ENCODE measurements around the gene DGKB.

DGKB gene

DNA sequence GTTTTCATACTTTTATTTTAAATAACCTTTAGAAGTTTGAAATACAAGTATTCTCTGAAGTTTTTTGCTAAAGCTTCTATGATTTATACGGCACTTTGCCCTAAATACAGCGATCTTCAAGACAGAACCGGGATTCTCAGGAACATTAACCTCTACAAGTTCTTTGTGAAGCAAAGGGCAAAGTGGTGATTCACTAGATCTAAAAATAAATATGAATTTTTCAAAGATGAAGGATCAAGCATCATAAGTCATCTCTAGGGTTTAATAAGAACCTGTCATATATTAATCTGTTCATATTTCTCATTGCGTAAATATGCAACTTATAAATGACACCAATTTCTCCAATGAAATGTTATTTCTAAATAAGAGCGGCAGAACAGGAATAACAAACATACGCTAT, 30.7 kb downstream of the DGKB start:
- DNase-seq = no peak
- in situ Hi-C loops (cut with HindIII; ENCODE audit: low pct_ligation_motif_present, low pct_unique_long_range_greater_than_20kb, low sequenced_read_pairs) = no loop called here

DNA sequence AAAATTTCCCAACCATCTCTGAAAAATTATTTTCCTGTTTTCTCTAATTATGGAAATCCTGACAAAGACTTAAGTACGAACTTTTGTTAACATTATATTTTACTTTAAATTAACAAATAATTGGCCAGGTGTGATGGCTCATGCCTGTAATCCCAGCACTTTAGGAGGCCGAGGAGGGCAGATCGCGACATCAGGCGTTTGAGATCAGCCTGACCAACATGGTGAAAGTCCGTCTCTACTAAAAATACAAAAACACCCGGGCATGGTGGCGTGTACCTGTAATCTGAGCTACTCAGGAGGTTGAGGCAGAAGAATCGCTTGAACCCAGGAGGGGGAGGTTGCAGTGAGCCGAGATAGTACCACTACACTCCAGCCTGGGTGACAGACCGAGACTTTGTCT, 32.2 kb downstream of the DGKB start:
- no peak for DNase-seq
- in situ Hi-C loops (cut with HindIII; ENCODE audit: low pct_ligation_motif_present, low pct_unique_long_range_greater_than_20kb, low sequenced_read_pairs) = no loop called here

GRCh38 chr7:14868937-14869336, 33.6 kb downstream of the DGKB start:
- DNase-seq = no peak
- in situ Hi-C loops (cut with HindIII; ENCODE audit: low pct_ligation_motif_present, low pct_unique_long_range_greater_than_20kb, low sequenced_read_pairs) = no loop called here

DNA sequence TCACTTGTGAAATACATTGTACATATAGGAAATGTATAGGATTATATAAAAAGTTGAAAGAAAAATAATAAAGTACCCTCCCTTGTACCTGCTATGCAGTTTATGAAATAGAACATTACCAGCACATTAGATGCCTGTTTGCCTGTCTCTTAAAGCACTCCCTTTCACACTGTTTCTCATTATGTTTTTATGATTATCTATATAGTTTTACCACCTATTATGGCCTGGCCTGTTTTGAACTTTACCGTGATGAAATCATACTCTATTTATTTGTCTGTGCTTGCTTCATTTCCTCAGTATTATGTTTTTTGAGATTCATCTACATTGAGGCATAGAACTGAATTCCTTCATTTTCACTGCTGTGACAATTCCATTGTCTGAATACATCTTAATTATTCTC, 41.1 kb downstream of the DGKB start:
- no peak for DNase-seq
- in situ Hi-C loops (cut with HindIII; ENCODE audit: low pct_ligation_motif_present, low pct_unique_long_range_greater_than_20kb, low sequenced_read_pairs) = no loop called here

DNA sequence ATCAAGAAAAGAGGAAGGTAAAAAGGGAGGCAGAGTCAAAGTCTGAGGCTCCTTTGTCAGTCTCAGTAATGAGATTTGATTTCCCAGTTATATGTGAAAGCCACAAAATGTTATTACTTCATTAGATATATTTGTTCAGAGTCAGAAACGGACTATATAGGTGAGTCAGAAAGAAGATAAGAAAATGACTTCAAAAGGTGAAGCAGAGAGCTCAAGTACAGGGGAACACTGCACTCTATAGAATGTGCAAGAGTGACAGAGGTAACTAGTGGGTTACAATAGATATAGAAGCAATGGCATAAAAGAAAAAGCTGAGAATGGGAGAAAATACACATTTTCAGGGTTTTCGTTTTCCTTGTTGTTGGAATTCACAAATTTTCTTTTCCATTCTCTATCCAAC, 43.3 kb downstream of the DGKB start:
- no peak for DNase-seq
- in situ Hi-C loops (cut with HindIII; ENCODE audit: low pct_ligation_motif_present, low pct_unique_long_range_greater_than_20kb, low sequenced_read_pairs) = no loop called here

DNA sequence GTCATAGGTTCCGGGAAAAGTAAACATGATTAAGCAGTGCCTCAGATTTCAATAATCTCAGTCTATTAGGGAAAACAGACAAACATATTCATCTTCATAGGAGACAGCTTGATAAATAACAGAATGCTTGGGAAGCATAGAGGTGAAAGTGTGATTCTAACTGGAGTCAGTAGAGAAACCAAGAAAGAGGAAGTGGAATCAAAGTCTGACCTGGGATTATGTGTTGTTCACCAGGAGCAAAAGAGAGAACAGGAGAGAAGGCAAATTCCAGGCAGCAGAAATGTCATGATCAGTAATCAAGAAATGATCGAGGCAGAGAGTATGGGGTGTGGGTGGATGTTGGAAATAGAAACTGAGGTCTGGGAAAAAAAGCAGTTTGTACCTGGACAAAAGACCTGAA, 43.7 kb downstream of the DGKB start:
- no peak for DNase-seq
- in situ Hi-C loops (cut with HindIII; ENCODE audit: low pct_ligation_motif_present, low pct_unique_long_range_greater_than_20kb, low sequenced_read_pairs) = no loop called here

DNA sequence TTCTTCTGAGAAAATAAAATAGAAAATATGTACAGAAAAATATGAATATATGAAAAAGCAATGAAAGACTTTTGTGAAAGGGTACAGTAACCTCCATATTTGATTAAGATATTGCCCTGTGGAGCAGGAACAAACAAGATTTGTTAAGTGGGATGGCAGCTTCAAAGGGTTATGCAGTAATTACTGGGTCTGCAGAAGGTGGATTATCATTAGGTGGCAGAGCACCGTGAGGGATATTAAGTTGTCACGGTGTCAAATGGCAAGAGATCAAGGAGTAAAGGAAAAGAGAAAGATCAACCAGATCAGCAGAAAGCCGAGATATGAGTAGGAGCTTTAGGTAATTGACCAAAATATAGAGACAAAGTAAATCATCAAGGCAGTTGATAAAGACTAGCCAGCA, 44.1 kb downstream of the DGKB start:
- DNase-seq = no peak
- in situ Hi-C loops (cut with HindIII; ENCODE audit: low pct_ligation_motif_present, low pct_unique_long_range_greater_than_20kb, low sequenced_read_pairs) = no loop called here

- DNase-seq = no peak
- in situ Hi-C loops (cut with HindIII; ENCODE audit: low pct_ligation_motif_present, low pct_unique_long_range_greater_than_20kb, low sequenced_read_pairs) = no loop called here
Measured at GRCh38 chr7:14855033-14855794, 47.3 kb downstream of the DGKB start.

- in situ Hi-C loops (cut with HindIII; ENCODE audit: low pct_ligation_motif_present, low pct_unique_long_range_greater_than_20kb, low sequenced_read_pairs) = no loop called here
Measured at GRCh38 chr7:14854471-14854870, 48.1 kb downstream of the DGKB start.

DNA sequence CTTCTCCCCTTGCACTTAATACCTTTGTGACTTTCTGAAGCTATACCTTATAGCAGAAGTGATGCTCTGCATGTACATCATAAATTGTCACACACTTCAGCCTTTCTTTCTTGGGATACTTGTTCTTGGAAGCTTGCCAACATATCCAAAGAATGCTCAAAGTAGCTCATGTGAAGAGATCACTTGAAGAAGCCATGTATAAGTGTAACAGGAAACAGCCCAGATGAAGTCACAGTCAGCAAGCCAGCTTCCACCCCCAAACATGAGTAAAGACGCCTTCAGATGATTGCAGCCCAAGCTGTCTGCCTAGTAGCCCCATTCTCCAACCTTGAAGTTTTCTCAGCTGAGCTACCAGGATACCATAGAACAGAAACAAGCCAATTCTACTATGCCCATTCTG, 50.9 kb downstream of the DGKB start:
- no peak for DNase-seq
- in situ Hi-C loops (cut with HindIII; ENCODE audit: low pct_ligation_motif_present, low pct_unique_long_range_greater_than_20kb, low sequenced_read_pairs) = no loop called here

More at GRCh38 chr7:14854471-14854870, 48.1 kb downstream of the DGKB start:
- DNase-seq = no peak

GRCh38 chr7:14850039-14850438, 52.5 kb downstream of the DGKB start:
- no peak for DNase-seq
- in situ Hi-C loops (cut with HindIII; ENCODE audit: low pct_ligation_motif_present, low pct_unique_long_range_greater_than_20kb, low sequenced_read_pairs) = no loop called here

DNA sequence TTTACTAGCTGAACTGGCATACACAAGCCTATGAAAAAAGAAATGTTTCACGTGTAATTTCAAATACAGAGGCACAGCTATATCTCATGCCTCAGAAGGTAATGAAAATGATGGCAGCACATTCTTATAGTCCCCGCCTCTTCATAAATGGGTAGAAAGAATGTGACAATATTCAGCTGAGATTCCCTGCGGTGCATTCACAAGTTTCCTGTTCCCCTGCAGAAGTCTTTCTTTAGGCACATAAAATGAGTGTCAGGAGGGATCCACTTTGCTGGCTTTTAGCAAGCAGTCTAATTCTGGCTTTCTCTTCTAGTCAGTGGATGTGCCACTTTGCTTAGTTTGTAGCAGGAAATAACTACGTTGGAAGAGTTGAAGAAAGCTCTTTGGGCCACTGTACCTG, 56.1 kb downstream of the DGKB start:
- in situ Hi-C loops (cut with HindIII; ENCODE audit: low pct_ligation_motif_present, low pct_unique_long_range_greater_than_20kb, low sequenced_read_pairs) = no loop called here
- DNase-seq = no peak

- DNase-seq = no peak
- in situ Hi-C loops (cut with HindIII; ENCODE audit: low pct_ligation_motif_present, low pct_unique_long_range_greater_than_20kb, low sequenced_read_pairs) = no loop called here
Measured at GRCh38 chr7:14843755-14844154, 58.8 kb downstream of the DGKB start.

GRCh38 chr7:14842523-14842922, 60.0 kb downstream of the DGKB start:
- in situ Hi-C loops (cut with HindIII; ENCODE audit: low pct_ligation_motif_present, low pct_unique_long_range_greater_than_20kb, low sequenced_read_pairs) = no loop called here
- no peak for DNase-seq

GRCh38 chr7:14841869-14842268, 60.7 kb downstream of the DGKB start:
- in situ Hi-C loops (cut with HindIII; ENCODE audit: low pct_ligation_motif_present, low pct_unique_long_range_greater_than_20kb, low sequenced_read_pairs) = no loop called here
- DNase-seq = no peak

GRCh38 chr7:14841086-14841485, 61.5 kb downstream of the DGKB start:
- in situ Hi-C loops (cut with HindIII; ENCODE audit: low pct_ligation_motif_present, low pct_unique_long_range_greater_than_20kb, low sequenced_read_pairs) = no loop called here
- no peak for DNase-seq

DNA sequence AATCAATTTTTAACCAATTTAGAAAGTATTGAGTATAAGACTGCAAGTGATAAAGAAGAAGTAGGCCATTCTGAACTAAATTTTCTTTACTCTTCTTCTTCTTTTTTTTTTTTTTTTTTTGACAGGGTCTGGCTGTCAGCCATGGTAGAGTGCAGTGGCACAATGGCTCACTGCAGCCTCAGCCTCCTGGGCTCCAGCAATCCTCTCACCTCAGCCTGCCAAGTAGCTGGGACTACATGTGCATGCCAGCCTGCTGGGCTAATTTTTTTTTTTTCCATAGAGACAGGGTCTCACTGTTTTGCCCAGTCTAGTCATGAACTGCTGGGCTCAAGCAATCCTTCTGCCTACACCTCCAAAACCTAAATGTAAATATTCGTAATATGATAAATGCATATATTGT, 63.2 kb downstream of the DGKB start:
- in situ Hi-C loops (cut with HindIII; ENCODE audit: low pct_ligation_motif_present, low pct_unique_long_range_greater_than_20kb, low sequenced_read_pairs) = no loop called here
- DNase-seq = no peak

GRCh38 chr7:14837216-14837615, 65.3 kb downstream of the DGKB start:
- in situ Hi-C loops (cut with HindIII; ENCODE audit: low pct_ligation_motif_present, low pct_unique_long_range_greater_than_20kb, low sequenced_read_pairs) = no loop called here
- no peak for DNase-seq

- DNase-seq = no peak
- in situ Hi-C loops (cut with HindIII; ENCODE audit: low pct_ligation_motif_present, low pct_unique_long_range_greater_than_20kb, low sequenced_read_pairs) = no loop called here
Measured at GRCh38 chr7:14836571-14837189, 65.9 kb downstream of the DGKB start.

DNA sequence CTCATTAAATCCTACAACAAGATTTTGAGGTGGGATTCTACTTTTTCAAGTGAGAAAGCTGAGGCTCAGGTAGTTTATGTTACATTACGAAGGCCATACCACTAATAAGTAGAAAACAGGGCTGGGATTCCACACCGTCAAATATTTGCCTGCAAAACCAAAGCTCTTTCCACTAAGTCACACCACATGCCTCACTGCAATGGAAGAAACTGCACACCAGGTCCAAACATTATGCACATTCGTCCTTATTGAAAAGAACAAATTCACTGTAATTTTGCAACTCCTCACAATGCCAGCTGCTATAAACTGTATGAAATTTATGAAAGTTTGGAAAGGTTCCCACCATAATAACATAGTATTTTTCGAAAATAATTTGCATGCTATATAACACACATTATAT, 66.5 kb downstream of the DGKB start:
- in situ Hi-C loops (cut with HindIII; ENCODE audit: low pct_ligation_motif_present, low pct_unique_long_range_greater_than_20kb, low sequenced_read_pairs) = no loop called here
- DNase-seq = no peak

Measured in ACHN (cell line).